ENCODE measurements around the gene PTRH1. TPM values are rescaled to one million over a fixed set of nuclear protein-coding genes. Genes with fewer than 3 reads are reported as not detected.
"Not testable (repeated sequence)": the region's sequence is repeated elsewhere in the genome, so short reads cannot be mapped to it uniquely, and the experiment has no call there.

PTRH1 gene
- total RNA-seq, 4 donors from 2014 or later: 7.4 to 58.4 (median 41.6) TPM

- H3K4me1 ChIP-seq: peaks cover 20% of the 10 kb centered on the region
- no peak overlapping the region for H3K27ac ChIP-seq
- TF ChIP-seq POLR2AphosphoS5 (IDR thresholded peaks at IDR 0.05) (no peak), EP300 (IDR thresholded peaks at IDR 0.05) (no peak), POLR2A (IDR thresholded peaks at IDR 0.05) (no peak), CTCF (IDR thresholded peaks at IDR 0.05) (no peak)
- H3K9me3 ChIP-seq: no peaks in the 10 kb centered on the region
- no peak for DNase-seq (ENCODE audit: low spot score in 2 of 2)
- peaks cover 3% of the 10 kb centered on the region for H3K27me3 ChIP-seq
- H3K4me3 ChIP-seq: no peak overlapping the region
- WGBS: 86% methylated on average over 5 of the region's 5 CpGs
- no peaks in the 10 kb centered on the region for H3K36me3 ChIP-seq
These were observed 45.6 kb upstream of the PTRH1 start for GRCh38 chr9:127761061-127761460.

GRCh38 chr9:127758843-127759242 lies 43.4 kb upstream of the PTRH1 start:
- Histone ChIP-seq H3K27ac (no peak overlapping the region), H3K9me3 (no peaks in the 10 kb centered on the region), H3K4me1 (peaks cover 32% of the 10 kb centered on the region), H3K27me3 (peaks cover 25% of the 10 kb centered on the region), H3K36me3 (no peaks in the 10 kb centered on the region), H3K4me3 (no peak overlapping the region)
- 76% methylated on average over 5 of the region's 5 CpGs for WGBS
- no peak for DNase-seq (ENCODE audit: low spot score in 2 of 2)
- TF ChIP-seq CTCF (IDR thresholded peaks at IDR 0.05): no peak
- no peak for TF ChIP-seq POLR2A (IDR thresholded peaks at IDR 0.05)
- no peak for TF ChIP-seq POLR2AphosphoS5 (IDR thresholded peaks at IDR 0.05)
- TF ChIP-seq EP300 (IDR thresholded peaks at IDR 0.05): no peak

DNA sequence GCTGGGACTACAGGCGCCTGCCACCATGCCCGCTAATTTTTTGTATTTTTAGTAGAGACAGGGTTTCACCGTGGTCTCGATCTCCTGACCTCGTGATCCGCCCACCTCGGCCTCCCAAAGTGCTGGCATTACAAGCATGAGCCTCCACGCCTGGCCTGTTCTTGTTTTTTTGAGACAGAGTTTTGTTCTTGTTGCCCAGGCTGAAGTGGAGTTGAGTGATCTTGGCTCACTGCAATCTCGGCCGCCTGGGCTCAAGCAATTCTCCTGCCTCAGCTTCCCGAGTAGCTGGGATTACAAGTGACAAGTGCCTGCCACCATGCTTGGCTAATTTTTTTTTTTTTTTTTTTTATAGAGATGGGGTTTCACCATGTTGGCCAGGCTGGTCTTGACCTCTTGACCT lies 41.3 kb upstream of the PTRH1 start:
- H3K27ac ChIP-seq; H3K36me3 ChIP-seq; H3K9me3 ChIP-seq; H3K4me3 ChIP-seq; DNase-seq (ENCODE audit: low spot score in 2 of 2): not testable (repeated sequence)
- H3K4me1 ChIP-seq: peaks cover 23% of the 10 kb centered on the region
- WGBS: 83% methylated on average over 11 of the region's 11 CpGs
- peaks cover 34% of the 10 kb centered on the region for H3K27me3 ChIP-seq

DNA sequence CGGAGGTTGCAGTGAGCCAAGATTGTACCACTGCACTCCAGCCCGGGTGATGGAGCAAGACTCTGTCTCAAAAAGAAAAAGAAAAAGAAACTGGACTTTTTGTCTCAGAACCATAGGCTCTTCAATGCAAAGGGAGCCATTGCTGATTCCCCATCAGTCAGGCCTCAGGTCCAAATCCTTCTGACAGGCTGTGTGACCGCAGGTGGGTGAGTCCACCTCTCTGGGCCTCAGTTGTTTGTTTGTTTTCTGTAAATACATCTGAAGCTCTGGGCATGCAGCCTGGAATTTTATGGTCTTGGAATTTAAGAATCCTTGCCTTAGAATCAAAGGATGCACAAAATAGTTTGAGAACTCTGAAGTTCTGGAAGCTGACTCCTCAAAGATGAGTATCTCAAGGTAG lies 40.8 kb upstream of the PTRH1 start:
- TF ChIP-seq POLR2AphosphoS5 (IDR thresholded peaks at IDR 0.05) (no peak), POLR2A (IDR thresholded peaks at IDR 0.05) (no peak), CTCF (IDR thresholded peaks at IDR 0.05) (no peak), EP300 (IDR thresholded peaks at IDR 0.05) (no peak)
- DNase-seq (ENCODE audit: low spot score in 2 of 2): no peak
- Histone ChIP-seq H3K27ac (no peak overlapping the region), H3K27me3 (peaks cover 34% of the 10 kb centered on the region), H3K9me3 (no peaks in the 10 kb centered on the region), H3K4me3 (no peak overlapping the region), H3K4me1 (peaks cover 17% of the 10 kb centered on the region), H3K36me3 (no peaks in the 10 kb centered on the region)
- WGBS: 94% methylated on average over 3 of the region's 3 CpGs

- 47% methylated on average over 19 of the region's 61 CpGs for WGBS
- no peaks in the 10 kb centered on the region for H3K9me3 ChIP-seq
- H3K36me3 ChIP-seq: peaks cover 1% of the 10 kb centered on the region
- no peak for DNase-seq (ENCODE audit: low spot score in 2 of 2)
- peaks cover 17% of the 10 kb centered on the region for H3K4me1 ChIP-seq
- H3K4me3 ChIP-seq: peak overlapping the region; percentile 26
- H3K27me3 ChIP-seq: peaks cover 34% of the 10 kb centered on the region
- no peak for TF ChIP-seq POLR2AphosphoS5 (IDR thresholded peaks at IDR 0.05)
- TF ChIP-seq POLR2A (IDR thresholded peaks at IDR 0.05): no peak
- no peak for TF ChIP-seq CTCF (IDR thresholded peaks at IDR 0.05)
- no peak for TF ChIP-seq EP300 (IDR thresholded peaks at IDR 0.05)
- H3K27ac ChIP-seq: no peak overlapping the region
These were observed 39.9 kb upstream of the PTRH1 start for GRCh38 chr9:127755061-127756060.

Data from suprapubic skin (tissue), 4 donors.